LHCN-M2 (cell line): Measurements from ENCODE around the gene ARHGEF16. TPM values are rescaled to one million over a fixed set of nuclear protein-coding genes. Genes with fewer than 3 reads are reported as not detected.

ENCODE experiments used
- DNase-seq: peaks from one replicate; pipeline ENCODE4 v3.0.0-alpha.2; 2012; ENCODE audit warnings: low read depth
- total RNA-seq: library from RNA; depleted of rRNA; stranded (reverse); fragments of >200 nt; gene quantifications from 2 replicates; pipeline ENCODE4 v1.2.3, GENCODE V29; 2014

The ARHGEF16 gene
- total RNA-seq, 1 experiment from 2014 or later, result not detected

- no peak for DNase-seq
These were observed 15.7 kb upstream of the ARHGEF16 start for GRCh38 chr1:3438661-3439180.

GRCh38 chr1:3439346-3440299 is 14.8 kb upstream of the ARHGEF16 start:
- no peak for DNase-seq

GRCh38 chr1:3440300-3440681 is 14.2 kb upstream of the ARHGEF16 start:
- DNase-seq, result no peak

GRCh38 chr1:3440711-3441409 is 13.6 kb upstream of the ARHGEF16 start:
- DNase-seq, result no peak

GRCh38 chr1:3441410-3441847 is 13.0 kb upstream of the ARHGEF16 start:
- DNase-seq, result no peak

GRCh38 chr1:3441880-3442279 is 12.6 kb upstream of the ARHGEF16 start:
- DNase-seq, result no peak

GRCh38 chr1:3442331-3442730 is 12.1 kb upstream of the ARHGEF16 start:
- no peak for DNase-seq

- no peak for DNase-seq
These were observed 11.6 kb upstream of the ARHGEF16 start for GRCh38 chr1:3442901-3443300.

GRCh38 chr1:3443807-3444206 is 10.7 kb upstream of the ARHGEF16 start:
- no peak for DNase-seq

- DNase-seq, result no peak
These were observed 10.2 kb upstream of the ARHGEF16 start for GRCh38 chr1:3444298-3444697.

GRCh38 chr1:3444736-3445135 is 9.7 kb upstream of the ARHGEF16 start:
- no peak for DNase-seq

- no peak for DNase-seq
These were observed 4.1 kb upstream of the ARHGEF16 start for GRCh38 chr1:3450202-3450863.

GRCh38 chr1:3450983-3451382 is 3.5 kb upstream of the ARHGEF16 start:
- DNase-seq, result no peak

GRCh38 chr1:3451994-3452865 is 2.2 kb upstream of the ARHGEF16 start:
- DNase-seq, result no peak

GRCh38 chr1:3452866-3453175 is 1.6 kb upstream of the ARHGEF16 start:
- DNase-seq, result no peak

GRCh38 chr1:3453203-3453761 is 1.2 kb upstream of the ARHGEF16 start:
- DNase-seq, result peak; percentile 27

GRCh38 chr1:3454811-3455618 is 550 bp downstream of the ARHGEF16 start:
- no peak for DNase-seq

- DNase-seq, result no peak
These were observed 1.4 kb downstream of the ARHGEF16 start for GRCh38 chr1:3455670-3456448.

GRCh38 chr1:3456449-3456963 is 2.0 kb downstream of the ARHGEF16 start:
- no peak for DNase-seq
